ENCODE data around the gene DZIP3.

DZIP3 gene

GRCh38 chr3:108705045-108705444 is 115.5 kb downstream of the DZIP3 start:
- no peak for DNase-seq

- DNase-seq = no peak
These were observed 123.5 kb downstream of the DZIP3 start for GRCh38 chr3:108713009-108713516.

GRCh38 chr3:108713816-108714215 is 124.3 kb downstream of the DZIP3 start:
- no peak for DNase-seq

- DNase-seq = no peak
These were observed 128.9 kb downstream of the DZIP3 start for GRCh38 chr3:108718454-108718853.

- no peak for DNase-seq
These were observed 129.8 kb downstream of the DZIP3 start for GRCh38 chr3:108719178-108719806.

- no peak for DNase-seq
These were observed 133.2 kb downstream of the DZIP3 start for GRCh38 chr3:108722724-108723123.

- DNase-seq = peak; percentile 26
These were observed 134.6 kb downstream of the DZIP3 start for GRCh38 chr3:108724101-108724500.

- no peak for DNase-seq
These were observed 138.6 kb downstream of the DZIP3 start for GRCh38 chr3:108728105-108728504.

- DNase-seq = no peak
These were observed 139.4 kb downstream of the DZIP3 start for GRCh38 chr3:108728934-108729333.

- DNase-seq = no peak
These were observed 147.3 kb downstream of the DZIP3 start for GRCh38 chr3:108736821-108737220.

- no peak for DNase-seq
These were observed 153.4 kb downstream of the DZIP3 start for GRCh38 chr3:108742929-108743328.

Measured in OCI-M1 (cell line).